NCI-H146 treated with DMSO at 0.1 percent for 48 hours (cell line): ENCODE results near the gene PRDX2.

Experiments
- DNase-seq: peaks from one replicate; lab custom pipeline; 2025; ENCODE audit not compliant: unreplicated experiment; lab: John Stamatoyannopoulos, UW

Gene PRDX2

DNA sequence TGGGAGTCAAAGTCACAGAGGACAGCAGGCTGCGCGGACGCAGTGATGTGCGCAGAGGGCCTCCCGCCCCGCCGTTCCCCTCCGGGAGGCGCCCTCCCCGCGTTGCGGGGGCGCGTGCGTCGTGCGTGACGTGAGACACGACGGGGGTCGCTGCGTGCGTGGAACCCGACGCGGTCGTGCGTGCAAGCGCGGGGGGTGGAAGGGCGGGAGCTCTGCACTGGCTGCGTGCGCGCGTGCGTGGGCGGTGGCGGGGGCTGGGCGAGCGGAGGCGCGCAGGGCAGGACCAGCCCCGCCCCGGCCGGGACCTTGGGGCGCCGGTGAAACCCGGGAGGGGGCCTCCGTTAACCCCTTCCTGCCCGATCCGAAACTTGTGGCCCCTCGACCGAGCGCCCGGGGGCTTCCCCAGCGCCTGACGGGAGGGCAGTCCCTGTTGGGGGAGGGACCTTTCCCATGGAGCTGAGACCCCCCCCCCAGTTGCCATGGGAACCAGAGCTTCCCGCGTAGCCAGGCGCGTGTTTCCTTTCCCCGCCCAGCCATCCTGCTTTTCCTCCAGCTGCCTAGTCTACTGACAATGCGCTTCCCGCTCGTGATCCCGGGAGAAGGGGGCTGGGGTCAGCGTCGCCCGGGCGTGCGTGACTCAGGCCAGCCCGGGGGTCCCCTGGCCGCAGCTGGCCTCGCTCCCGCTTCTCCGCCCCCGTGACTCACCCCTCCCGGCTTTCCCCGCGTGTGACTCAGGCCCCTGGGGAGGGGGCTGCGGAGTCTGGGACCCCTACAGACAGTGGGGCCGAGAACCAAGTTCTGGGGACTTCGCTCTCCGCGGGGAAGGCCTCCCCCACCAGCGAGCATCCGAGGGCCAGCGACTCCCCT, 18.9 kb downstream of the PRDX2 start:
- DNase-seq, result peak; percentile 74

DNA sequence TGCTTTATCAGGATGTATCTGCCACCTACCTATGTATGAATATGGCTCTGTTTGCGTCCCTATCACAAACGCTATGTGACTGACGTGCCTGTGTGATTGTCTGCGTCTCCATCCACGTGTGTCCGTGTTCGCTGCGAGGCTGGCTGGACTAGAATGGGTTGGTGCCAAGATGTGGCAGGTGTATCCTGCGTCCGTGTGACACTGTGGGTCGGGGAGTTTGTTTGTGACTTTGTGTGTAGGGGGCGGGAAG, 19.5 kb downstream of the PRDX2 start:
- DNase-seq, result no peak

DNA sequence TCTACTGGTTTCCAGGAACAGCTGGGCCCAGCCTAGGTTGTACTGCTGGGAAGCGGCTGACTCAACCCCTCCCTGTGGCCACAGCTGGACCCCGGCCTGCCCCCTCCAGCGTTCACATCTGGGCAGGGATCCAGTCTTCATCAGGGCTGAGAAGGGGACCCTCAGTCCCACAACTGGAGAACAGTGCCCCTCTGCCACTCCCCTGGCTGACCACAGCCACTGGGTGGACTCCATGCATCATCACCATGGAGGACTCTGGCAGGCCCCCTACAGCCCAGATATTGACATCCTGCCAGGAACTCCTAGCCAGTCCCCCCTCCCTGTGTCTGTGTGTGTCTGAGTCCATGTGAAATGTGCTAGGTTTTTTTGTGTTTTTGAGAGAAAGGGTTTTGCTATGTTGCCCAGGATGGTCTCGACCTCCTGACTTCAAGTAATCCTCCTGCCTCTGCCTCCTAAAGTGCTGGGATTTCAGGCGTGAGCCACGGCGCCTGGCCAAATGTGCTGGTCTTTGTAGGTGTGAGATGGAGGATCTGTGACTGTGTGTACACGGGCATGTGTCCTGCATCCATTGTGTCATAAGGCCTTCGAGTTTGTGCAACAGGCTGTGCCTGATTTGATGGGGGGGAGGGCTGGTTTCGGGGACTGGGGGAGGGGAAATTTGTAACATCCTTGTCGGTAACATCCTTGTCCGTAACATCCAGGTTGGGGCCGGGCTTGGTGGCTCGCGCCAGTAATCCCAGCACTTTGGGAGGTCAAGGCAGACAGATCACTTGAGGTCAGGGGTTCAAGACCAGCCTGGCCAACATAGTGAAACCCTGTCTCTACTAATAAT, 22.2 kb downstream of the PRDX2 start:
- peak; percentile 39 for DNase-seq

DNA sequence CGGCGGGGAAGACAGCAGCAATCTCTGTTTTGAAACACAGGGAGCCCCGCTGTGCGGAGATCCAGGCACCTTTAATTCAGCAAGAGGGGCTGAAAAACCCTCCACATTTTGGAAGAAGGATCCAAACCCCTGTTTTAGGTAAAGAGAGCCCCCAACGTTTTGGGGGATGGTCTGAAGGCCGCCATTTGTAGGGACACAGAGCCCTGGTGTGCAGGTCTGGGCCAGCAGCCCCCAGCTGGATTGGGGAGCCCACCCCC, 22.8 kb downstream of the PRDX2 start:
- no peak for DNase-seq

DNA sequence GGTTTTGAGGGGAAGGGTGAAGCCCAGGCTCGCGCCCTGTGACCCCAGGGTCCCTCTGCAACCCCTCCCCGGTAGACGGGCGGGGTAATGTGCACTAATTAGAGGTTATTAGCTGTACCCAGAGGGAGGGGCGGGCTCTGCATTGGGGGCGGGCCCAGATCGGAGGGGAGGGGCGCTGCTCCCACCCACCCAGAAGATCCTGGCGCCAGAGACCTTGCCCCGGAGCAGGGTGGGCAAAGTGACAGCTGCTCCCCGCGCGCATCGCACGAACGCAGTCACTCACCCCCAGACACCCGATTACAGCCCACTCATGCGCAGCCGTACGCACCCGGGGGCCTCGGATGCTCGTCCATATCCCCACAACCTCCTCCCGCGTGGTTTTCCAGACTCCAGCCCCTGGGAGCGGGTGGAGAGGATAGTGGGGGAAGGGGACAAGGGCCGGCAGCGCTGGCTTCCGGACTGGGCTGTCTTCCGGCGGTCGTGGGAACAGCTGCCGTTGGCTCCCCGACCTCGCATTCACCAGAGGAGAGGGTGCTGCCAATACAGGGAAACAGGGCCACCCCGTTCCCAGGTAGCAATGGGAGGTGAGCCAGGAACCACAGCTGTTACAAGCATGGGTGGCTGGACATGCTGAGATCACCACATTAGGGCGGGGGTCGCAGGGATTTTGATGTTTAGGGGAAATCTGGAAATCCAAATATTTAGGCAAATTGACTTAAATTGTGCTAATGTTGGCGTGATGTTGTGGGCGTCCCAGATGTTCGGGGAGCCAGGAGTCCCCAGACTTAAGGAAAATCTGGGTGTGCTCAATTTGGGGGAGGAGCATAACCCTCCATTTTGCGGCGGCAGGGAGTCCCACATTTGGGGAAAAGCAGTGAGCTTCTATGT, 23.3 kb downstream of the PRDX2 start:
- DNase-seq, result peak; percentile 82

DNA sequence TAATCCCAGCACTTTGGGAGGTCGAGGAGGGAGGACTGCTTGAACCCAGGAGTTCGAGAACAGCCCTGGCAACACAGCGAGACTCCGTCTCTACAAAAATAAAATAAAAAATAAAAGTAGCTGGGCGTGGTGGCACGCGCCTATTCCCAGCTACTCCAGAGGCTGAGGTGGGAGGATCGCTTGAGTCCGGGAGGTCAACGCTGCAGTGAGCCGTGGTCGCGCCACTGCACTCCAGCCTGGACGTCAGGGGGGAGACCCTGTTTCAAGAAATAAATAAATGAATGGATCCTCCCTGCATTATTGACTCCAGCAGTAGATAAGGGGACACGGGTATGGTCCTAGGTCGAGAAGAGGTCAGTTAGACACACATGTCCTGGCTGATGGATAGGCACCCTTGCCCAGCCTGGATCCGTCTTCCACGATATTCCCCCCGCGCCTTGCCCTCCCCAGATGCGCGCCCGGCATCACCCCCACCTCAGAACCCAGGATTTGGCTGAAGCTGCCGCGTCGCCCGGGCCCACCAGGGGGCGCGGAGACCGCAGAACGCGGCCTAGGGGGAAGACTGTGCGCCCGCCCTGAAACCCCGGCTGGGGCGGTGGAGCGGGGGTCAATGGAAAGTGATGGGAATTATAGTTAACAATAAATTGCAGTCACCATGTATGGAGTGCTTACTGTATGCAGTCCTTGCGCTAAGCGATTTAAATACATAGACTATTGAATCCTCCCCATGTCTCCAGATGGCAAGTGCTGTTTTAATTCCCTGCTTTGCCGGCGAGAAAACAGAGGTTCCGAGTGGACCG, 24.2 kb downstream of the PRDX2 start:
- peak; percentile 85 for DNase-seq

DNA sequence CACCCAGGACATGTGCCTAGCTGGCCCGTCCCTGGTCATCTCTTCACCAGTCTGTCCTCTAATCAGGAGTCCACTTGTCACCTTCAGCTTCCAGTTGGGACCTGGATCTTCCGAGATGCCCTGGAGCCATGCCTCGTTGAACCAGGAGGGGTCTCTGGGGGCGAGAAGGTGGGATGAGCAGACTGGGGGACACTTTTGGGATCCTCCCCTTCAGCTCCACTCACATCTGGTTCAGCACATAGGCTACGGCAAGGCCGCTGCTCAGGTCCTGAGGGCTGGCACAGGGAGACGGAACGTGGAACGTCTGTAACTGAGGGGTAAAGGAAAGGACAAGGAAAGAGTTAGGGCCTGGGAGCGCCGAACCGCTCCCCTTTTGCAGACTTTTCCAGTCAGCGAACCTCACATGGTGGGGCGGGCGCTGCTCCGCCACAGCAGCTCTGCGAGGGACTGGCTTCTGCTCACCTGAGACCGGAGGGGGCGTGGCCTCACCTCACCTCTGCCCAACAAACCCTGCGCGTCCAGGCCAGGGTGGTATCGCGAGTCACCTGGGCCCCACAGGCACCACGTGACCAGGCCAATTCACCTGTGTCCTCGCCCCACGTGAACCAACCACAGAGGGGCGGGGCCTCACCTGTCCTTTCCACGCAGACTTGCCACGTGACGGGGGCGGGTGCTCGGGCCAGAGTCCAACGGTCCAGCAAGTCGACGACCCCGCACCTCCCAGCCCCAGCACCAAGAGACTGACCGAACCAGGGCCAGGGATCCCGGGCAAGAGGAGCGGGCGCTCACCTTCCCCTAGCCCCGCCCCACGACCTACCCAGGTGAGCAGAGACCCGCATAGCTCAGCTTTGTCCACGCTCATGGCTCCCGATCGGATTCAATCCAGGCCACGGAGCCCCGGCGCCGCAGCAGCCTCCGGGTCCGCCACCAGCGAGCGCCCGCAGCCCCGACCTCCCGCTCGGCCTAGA, 26.7 kb downstream of the PRDX2 start, which contains the start of gene HOOK2:
HOOK2 (minus strand) TSS at position 965 of the 968 bp plus-strand sequence; CDS start at position 862, 103 bp downstream.
- DNase-seq, result peak; percentile 94

DNA sequence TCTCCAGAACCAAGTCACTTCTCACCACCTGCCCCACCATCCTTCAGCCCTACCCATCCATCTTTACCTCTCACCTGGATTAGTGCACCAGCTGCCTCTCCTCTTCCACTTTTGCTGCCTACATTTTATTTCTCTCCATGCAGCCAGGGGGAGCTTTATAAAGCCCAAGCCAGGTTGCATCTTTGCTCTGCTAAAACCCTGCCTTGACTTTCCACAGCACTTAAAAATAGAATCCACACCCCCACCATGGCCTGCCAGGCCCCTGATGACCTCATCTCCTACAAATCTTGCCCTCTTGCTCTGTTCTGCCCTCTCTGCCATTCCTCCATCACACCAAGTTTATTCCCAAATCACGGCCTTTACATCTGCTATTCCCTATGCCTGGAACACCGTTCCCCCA, 28.0 kb downstream of the PRDX2 start:
- no peak for DNase-seq

DNA sequence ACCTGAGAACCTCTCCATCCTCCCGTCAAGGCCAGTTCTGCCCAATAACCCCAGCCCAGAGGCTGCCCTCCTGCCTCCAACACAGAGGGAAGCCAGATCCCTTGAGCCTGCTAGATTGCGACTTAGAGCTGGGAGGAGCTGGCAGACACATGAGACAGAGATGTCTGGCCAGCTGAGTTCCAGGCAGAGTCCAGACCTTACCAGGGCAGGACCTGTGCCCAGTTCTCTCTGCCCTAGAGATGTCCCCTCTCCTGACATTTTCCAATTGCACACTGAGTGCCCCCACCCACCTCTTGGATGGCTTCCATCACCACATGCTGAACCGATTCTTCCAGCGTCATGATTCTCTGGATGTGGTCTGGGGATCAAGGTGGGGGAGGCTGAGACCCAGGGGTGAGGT, 29.3 kb downstream of the PRDX2 start:
- no peak for DNase-seq

DNA sequence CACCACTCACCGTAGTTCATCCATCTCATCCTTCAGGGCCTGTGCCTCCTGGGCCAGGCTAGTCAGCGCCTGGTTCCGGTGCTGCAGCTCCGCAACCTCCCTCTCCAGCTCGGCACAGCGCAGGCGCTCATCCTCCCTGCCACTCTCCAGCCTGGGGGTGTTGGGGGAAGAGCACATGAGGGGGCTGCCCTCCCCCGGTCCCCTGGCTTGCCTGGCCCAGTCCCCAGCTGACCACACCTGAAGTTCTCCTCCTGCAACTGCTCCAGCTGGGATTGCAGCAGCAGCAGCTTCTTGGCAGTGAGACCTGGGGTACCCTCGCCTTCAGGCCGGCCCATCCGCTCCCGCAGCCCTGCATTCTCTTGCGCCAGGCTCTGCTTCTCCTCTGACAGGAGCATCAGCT, 30.7 kb downstream of the PRDX2 start:
- DNase-seq, result no peak

DNA sequence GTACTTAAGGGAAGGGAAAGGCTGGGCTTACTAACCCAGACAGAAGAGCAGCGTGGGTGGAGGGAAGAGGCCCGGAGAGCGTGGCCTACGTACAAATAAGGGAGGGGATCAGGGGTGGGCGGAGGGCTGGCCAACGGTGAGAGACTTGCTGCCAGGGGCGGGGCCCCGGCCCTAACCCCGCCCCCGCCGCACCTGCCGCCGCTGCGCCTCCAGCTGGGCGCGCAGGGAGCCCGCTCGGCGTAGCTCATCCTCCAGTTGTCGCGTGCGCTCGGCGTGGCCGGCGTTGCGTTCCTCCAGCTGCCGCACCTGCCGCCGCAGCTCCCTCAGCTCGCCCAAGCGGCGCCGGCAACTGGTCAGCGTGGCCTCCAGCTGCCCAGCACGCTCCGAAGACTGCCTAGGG, 31.9 kb downstream of the PRDX2 start:
- no peak for DNase-seq

DNA sequence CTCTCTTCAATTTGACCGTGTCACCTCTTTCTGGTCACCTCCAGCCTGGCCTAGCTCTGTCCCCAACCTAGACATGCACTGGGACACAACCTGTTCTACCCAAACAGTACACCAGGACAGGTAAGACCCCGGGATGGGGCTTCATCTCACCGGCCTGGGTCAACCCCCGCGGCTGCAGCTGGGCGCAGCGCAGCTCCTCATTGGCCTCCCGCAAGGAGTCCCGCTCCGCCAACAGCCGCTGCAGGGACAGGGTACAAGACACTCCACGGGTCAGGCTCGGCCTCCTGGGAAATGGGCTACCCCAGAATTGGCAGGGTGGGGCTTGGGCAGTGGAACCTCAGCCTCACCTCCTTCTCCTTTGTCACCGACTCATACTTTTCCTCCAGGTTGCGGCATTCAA, 33.9 kb downstream of the PRDX2 start:
- no peak for DNase-seq

DNA sequence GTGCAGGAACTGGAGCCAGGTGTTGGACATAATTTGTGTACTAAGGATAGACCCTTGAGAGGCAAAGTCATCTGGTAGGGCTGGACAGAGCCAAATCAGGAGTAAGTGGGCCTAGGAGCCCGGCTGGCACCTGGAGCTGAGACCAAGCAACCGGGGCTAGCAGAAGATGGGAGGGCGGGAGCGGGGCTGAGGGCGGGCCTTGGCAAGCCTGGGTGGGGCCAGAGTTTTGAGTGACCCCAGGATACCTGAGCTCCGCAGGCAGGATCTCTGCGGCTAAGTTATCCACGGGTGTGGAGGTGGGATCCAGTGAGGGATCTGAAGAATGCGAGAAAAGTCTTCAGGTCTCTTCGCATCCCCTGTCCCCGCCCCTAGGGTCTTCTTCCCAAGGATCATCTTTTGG, 34.5 kb downstream of the PRDX2 start:
- DNase-seq, result no peak

DNA sequence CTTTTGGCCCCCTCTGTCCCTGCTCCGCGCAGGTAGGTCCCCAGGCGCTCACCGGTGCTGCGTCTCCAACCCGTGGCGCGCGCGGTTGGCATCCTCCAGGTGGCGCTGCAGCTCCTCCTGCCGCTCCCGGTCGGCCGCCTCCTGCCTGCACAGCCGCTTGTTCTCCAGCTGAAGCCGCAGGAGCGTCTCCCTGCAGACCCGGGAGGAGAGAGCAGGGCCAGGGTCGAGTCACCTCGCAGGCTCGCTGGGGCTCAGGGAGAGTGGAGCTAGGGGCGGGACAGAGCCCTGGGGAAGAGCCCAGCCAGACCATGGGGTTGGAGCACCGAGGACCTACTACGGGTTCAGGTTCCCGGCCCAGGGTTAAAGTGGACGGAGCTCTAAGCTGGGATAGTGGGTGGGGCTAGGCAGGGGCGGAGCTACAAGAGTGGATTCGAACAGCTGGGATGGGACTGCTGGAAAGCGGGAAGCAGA, 35.5 kb downstream of the PRDX2 start:
- DNase-seq, result no peak

DNA sequence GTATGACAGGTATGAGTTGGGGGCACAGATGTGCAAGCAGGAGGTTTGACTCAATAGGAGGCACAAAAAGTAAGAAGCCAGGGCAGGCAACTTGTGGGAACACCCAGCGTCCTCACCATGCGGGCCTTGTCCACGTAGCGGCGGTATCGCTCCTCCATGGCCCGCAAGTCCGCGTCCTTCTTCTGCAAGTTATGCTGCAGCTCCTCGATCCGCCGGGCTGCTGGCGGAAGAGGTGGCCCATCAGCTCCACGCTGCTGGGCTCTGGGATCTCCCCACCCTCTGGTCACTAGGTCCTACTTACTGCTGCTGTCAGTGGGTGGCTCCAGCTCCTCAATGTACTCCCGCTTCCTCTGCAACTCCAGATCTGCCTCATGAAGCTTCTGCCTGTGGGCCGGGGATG, 36.9 kb downstream of the PRDX2 start:
- no peak for DNase-seq

DNA sequence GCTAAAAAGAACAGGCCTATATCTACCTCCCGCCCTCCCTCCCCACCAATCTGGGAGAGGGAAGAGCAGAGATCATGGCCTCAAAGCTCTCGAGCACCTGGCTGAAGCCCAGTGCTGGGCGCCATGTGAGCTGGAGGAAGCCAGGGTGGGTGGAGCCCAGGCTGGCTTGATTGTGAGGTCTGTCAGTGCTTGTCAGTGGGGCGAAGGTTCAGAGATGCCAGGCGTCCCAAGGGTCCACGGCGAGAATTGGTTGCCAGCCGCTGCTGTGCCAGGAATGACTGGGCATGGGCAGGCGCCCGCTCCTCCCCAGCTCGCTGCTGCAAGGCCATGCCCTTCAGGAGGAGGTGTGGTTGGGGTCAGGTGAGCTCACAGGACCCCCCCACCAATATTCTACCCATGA, 38.5 kb downstream of the PRDX2 start:
- DNase-seq, result no peak

DNA sequence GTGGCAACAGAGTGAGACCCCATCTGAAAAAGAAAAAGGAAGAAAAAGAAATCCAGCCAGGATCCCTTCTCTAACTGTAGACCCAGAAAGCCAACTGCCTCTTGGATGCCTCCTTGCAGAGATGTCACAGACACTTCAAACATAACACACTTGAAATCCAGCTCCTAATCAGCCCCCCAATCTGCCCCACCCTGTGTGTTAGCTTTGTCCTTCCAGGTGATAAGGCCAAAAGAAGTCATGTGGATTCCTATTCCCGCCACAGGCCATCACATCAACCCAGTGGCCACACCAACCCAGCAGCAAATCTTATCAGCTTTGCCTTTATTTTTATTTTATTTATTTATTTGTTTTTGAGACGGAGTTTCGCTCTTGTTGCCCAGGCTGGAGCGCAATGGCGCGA, 41.9 kb downstream of the PRDX2 start:
- no peak for DNase-seq

DNA sequence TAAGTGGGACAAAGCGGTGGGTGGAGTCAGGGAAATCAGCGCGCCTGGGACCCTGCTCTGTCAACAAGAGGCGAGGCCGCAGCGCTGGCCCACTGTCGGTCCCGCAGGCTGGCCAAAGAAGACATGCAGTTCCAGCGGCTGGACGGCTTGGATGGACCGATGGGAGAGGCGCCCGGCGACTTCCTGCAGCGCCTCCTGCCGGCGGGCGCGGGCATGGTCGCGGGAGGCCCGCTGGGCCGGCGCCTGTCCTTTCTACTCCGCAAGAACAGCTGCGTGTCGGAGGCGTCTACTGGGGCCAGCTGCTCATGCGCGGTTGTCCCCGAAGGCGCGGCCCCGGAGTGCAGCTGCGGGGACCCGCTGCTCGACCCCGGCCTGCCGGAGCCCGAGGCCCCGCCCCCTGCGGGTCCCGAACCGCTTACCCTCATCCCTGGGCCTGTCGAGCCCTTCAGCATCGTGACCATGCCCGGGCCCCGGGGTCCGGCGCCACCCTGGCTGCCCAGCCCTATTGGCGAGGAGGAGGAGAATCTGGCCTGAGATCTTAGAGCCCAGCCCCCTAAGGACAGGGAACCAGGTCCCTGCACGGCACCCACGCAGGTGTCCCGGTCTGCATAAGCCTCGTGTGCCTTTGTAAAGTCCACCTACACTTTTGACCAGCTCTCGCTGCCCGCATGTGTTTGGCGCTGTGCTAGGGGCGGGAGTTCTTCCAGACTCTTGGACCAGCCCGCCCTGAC, 43.9 kb downstream of the PRDX2 start:
- peak; percentile 79 for DNase-seq
